NCI-H1417 treated with DMSO at 0.1 percent for 48 hours (cell line): ENCODE results near the gene PARD3B.

Experiments
- DNase-seq: peaks from one replicate; lab custom pipeline; 2025; lab: John Stamatoyannopoulos, UW

The PARD3B gene

GRCh38 chr2:204655101-204655500 lies 109.8 kb downstream of the PARD3B start:
- no peak for DNase-seq

GRCh38 chr2:204655626-204656025 lies 110.4 kb downstream of the PARD3B start:
- DNase-seq = no peak

DNA sequence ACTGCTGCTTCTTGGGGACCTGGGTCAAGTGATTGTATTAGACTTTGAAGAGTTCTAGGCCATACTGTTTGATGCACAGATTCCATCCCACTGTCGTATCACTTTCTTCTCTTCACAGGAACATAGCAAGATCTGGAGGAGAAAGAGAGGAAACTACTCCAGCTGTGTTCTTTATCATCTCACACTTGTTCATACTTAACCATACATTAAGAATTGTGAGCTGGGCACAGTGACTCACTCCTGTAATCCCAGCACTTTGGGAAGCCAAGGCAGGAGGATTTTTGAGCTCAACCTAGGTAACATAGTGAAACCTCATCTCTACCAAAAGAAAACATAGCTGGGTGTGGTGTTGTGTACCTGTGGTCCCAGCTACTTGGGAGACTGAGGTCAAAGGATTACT lies 111.7 kb downstream of the PARD3B start:
- no peak for DNase-seq

GRCh38 chr2:204662956-204663355 lies 117.7 kb downstream of the PARD3B start:
- DNase-seq = no peak

DNA sequence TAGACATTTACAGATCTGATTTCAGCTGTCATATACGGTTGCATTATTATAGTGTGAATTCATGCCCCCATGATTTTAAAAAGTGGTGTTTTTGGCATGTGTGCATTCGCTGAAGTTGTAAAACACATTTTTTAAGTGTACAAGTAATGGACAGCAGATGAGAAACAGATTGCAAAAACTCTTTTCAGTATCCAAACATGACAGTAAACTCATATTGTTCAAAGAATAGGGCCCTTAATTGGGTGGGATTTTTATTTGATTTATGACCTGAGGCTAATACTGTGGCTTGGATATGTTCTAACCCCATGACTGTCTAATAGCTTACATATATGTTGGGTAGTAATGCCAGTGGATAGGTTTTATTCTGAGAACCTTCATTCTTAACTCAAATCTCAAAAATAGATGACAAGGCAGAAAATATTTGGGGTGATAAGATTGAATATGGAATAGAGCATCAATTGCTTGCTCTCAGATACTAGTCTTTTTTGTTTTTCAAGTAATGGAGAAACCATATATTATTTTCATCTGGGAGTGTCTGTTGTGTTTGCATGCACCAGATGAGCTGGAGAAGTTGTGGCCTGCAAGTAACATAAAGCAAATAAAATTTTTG lies 118.6 kb downstream of the PARD3B start:
- no peak for DNase-seq

GRCh38 chr2:204664708-204665121 lies 119.4 kb downstream of the PARD3B start:
- no peak for DNase-seq

- no peak for DNase-seq
Observed at GRCh38 chr2:204665207-204665606, 119.9 kb downstream of the PARD3B start.

GRCh38 chr2:204665771-204666170 lies 120.5 kb downstream of the PARD3B start:
- DNase-seq = no peak

GRCh38 chr2:204667990-204668389 lies 122.7 kb downstream of the PARD3B start:
- DNase-seq = no peak

GRCh38 chr2:204669382-204669781 lies 124.1 kb downstream of the PARD3B start:
- no peak for DNase-seq

DNA sequence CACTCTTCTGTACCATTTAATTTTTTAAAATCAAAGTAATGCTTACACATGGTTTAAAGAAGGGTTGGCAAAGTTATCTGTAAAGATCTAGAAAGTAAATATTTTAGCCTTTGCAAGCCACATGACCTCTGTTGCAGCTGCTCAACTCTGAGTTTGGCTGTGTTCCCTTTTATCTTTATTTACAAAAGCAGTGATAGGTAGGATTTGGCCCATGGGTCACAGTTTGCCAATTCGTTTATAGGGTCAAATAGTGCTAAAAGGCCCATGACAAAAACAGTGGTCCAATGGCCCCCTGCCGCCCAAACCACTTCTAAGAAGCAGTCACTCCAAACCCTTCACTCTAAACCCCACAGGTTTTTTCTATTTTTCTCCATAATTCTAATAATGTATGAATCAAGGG lies 124.8 kb downstream of the PARD3B start:
- no peak for DNase-seq

DNA sequence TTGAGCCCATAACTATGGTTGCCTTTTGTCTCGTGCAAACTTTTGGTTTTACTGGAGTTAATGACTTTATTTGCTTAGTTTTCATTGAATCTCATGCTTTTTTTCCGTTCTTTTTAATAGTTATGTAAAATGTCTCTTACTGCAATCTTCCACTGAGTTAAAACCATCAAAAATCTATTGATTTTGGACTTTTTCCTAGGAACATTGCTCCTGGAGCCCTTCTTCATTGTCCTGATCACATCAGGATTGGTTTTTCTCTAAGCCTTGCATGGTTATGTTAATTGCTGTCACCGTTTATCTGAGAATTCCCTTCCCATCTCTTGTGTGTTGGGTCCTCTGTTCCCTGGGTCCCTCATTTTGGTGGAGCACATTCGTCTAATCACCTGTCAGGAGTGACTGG lies 125.5 kb downstream of the PARD3B start:
- no peak for DNase-seq

- DNase-seq = no peak
Observed at GRCh38 chr2:204672772-204673171, 127.5 kb downstream of the PARD3B start.

DNA sequence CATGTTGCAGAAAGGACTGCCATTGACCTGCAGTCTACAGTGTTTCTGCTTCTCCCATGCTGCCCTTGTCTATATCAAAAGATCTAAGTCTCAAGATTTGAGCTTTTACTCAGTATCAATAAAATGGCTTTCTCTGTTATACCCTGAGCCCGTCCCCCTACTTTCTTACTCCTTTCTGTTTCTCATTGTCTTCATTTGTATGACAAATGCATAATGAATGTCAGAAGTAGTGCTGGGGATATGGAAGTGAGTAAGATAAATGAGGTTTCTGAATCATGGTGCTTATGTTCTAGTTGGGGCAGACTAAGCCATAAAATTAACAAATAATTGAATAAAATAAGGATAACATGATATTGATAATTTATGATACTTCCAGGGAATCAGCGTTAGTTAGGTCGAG lies 128.6 kb downstream of the PARD3B start:
- no peak for DNase-seq

GRCh38 chr2:204678031-204678430 lies 132.8 kb downstream of the PARD3B start:
- no peak for DNase-seq

DNA sequence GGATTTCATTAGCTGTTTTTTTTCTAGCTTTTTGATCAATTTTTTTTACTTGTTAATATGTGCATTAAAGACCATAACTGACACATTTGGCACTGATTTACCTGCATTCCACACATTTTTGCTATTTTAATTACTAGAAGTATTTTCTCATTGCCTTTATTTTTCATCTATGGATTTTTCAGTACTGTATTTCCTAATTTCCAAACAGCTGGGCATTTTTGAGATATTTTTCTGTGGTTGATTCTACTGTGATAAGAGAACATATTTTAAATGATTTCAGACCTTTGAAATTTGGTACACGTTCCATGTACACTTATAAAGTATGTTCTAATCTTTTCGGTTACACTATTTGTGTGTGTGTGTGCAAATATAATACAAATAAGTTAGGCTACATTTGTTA lies 135.3 kb downstream of the PARD3B start:
- no peak for DNase-seq

DNA sequence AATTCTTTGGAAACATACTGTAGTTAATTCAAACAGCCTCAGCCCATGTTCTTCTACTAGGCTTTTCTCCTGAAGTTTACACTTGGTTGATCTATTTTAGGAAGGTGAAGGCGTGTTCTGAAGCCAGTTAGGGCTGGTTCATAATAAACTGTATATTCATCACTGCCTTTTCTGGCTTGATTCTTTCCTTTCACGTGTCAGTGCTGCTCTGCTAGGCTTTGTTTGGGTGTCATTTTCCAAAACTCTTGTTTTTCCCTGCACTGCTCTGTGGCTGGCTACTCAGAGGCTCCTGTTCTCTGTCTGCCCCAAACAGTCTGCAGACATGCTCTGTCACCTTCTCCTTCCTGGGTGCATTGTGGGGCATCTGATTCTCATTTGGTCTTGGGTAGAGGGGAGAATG lies 136.1 kb downstream of the PARD3B start:
- DNase-seq = no peak

DNA sequence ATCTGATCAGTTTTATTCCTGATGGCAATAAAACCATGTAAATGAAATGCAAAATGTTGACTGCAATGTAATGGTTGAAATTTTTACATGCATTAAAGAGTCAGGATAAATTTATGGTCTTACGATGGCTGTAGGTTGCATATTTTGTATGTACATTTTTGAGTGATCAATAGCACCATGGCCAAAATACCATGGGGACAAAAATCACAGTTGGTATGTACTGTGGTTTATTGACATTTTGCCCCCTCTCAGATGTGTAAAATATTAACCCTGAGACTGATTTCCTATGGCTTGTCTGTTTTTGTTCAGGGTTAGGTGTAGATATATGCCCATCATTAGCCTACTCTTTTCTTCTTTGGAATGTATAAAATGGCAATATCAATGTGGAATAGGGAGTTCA lies 138.1 kb downstream of the PARD3B start:
- no peak for DNase-seq

- no peak for DNase-seq
Observed at GRCh38 chr2:204686406-204686805, 141.1 kb downstream of the PARD3B start.

DNA sequence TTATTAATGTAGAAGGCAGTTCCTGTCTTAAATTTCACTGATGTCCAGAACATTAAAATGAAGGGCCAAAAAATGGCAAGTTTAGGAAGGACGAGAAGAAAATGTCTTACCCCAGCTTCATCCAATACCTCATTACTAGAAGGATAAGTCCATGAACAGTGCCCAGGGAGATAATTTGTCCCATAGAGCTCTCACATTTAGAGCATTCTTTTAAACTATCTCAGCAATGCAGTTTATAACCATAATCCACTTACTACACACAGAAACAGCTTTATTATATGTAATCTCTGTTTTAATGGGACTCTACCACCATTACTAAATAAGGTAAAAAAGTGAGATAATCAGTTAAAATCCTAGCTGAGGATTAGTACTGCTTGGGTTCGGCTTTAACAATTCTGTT lies 142.5 kb downstream of the PARD3B start:
- no peak for DNase-seq

DNA sequence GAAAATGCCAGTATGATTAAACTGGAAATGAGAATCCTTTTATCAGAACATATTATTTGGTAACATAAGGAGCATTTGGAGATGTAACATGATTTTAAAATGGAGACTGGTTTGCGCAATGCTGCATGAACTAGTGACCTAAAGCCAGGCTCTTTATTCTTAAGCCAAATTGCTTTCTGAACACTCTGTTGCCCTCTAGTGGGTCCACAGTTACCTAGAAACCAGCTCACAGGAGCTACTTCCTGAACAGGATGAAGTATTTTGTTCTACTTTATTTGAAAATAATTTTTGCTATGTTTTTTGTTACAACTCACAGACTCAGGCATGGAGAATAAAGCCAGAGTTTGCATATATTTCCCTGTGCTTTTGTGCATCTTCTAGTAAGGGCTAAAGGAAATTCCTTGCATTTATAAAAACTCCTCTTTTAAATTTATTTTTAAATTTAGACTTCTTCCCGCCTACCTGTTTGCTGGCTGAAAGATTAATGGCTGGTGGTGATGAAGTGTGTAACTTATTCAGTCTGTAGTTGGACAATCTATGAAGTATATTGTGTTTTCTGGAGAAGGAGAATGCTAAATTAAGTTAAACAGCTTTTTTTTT lies 146.7 kb downstream of the PARD3B start:
- DNase-seq = peak; percentile 6

DNA sequence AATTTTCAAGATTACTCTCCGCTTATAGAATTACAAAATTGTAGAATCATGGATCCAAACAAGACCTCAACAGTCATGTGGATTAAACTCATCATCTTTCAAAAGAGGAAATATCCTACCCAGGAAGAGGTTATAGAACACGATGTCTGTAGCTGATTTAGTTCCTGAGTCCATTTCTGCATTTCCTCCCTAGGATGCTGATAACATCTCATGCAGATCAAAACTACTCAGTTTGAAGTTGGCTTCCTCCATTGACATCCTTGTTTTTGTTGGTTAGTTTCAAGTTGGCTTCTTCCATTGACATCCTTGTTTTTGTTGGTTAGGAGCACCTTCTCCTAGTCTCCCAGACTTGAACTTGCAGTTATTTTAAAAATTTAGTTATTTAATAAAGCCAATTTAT lies 147.5 kb downstream of the PARD3B start:
- DNase-seq = no peak

DNA sequence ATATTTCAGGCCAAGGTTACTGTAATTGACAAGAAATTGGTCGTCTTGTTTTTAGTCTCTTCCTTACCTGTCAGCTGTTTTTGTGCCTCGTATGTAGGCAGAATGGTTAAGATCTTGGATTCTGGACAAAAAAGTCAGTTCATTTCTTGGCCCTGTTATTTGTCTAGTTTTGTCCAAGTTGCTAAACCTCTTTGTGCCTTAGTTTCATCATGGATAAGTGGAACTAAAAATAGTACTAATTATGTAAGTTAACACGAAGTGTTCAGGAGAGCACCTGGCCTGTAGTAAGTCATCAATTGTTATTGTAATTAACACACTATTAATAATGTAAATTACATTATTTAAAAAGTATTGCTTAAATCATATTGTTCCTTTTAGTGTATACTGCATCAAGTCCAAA lies 148.0 kb downstream of the PARD3B start:
- DNase-seq = no peak

DNA sequence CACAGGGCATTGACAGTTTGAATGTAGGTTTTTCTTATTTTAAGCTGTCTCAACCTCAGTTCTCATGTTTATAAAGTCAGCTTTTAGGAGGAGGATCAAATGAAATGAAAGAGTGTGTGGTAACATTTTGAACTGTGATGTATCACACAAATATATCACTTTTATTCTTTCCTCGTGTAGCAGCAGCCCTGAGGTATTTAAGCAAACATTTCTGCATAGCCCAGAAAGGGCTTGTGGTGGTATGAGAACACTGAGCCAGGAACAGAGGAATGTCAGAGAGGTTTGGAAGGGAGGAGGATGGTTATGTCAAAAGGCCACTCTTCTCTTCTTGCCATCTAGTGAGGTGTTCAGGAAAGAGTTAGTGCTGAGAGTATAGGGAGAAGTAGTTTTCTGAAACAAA lies 150.2 kb downstream of the PARD3B start:
- no peak for DNase-seq
